Measurements from ENCODE around the gene BPIFA1.

BPIFA1 gene

DNA sequence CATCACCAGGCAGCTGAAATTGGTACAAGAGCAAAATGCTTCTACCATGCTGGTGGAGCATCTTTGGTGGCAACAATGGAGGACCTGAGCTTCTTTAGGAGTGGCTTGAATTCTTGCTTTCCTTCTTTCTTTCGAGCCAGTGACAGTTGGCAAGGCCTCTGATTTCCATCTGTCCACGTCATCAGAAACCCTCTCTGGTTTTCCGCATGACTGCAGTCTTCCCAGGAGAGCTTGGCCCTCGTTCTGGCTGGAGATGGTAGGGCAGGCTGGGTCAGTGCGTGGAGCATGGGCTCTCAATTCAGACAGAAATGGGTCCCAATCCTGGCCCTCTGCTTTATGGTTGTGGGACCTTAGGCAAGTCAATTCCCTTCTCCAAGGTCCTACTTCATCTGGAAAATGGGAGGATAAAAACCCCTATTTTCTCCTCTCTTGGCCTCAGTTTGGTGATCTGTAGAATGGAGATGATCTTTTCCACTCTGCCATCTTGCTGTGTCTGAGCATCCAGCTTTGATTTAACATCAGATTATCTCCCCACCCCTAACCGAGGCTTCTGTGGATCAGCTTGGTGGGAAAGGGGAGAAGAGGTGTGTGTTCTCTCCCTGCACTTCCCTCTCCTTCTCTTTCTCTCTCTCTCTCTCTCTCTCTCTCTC, 43.6 kb downstream of the BPIFA1 start:
- DNase-seq: no peak

DNA sequence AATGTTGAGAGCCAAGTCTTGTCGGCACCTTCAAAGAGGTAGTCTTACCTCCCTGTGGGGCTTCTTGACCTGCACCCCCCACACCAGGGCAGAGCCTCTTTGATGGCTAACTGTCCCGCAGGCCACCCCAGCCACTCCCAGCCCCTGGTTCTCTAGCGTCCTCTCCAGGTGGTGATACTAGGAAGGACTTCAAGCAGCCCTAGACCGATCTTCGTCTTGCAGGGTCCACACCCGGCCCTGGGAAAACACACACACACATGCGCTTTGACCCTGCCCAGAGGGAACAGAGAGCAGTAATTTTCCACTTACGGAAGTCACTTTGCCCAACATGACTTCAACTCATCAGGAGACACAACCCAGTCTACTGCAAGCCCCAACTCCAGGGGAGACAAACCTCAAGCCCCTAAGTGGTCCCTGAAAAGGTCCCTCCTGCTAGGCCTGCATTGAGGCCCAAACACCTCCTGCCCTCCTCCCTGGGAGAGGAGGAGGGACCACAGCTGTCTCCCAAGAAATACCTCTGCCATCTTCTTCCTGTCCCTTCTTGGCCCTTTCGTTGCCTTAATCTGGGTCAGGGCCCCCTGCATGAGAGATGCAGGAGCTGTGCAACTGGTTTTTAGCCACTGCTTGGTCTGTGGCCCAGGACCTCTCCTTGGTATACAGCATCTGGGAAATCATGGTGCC, 44.3 kb downstream of the BPIFA1 start:
- no peak for DNase-seq

DNA sequence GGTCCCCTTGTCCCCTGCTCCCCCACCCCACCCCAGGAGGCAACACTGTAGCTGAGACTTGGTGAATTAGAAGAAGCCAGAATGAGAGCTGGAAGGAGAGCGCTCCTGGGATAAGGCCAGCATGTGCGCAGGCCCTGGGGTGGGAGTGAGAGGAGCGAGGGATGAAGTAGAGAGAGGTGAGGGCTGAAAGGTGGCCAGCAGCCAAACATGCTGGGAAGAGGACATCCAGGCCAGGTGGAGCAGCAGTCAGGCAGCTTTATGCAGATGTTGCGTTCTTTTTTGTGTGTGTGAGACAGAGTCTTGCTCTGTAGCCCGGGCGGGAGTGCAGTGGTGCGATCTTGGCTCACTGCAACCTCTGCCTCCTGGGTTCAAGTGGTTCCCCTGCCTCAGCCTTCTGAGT, 45.0 kb downstream of the BPIFA1 start:
- no peak for DNase-seq

DNA sequence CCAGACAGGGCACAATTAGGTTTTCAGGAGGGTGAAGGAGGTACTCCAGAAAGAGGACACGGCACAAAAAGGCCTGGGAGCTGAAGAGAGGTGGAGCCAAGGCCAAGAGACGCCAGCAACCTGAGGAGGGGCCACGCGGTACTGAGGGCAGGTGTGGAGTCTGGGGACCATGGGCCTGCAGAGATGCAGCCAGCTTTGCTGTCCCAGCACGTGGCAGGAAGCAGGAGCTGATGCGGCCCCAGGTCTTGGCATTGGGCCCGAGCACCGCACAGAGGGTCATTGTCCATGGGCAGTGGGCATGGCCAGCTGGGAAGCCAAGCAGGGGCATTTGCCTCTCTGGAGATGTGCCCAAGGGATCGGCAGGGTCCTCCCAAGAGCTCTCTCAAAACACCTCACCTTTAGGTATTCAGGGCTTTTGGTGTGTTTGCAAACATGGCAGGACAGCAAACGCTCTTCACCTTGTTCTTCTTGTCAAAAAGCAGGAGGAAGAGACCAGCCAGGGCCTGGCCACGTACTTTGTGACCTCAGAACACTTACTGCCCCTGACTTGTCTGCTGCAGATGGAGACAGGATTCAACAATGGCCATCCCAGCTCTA, 45.9 kb downstream of the BPIFA1 start:
- DNase-seq: no peak

- no peak for DNase-seq
These were observed 46.6 kb downstream of the BPIFA1 start for GRCh38 chr20:33282196-33282934.

- DNase-seq: no peak
These were observed 47.3 kb downstream of the BPIFA1 start, which contains the start of gene BPIFB1 for GRCh38 chr20:33282991-33283555. TSS of gene BPIFB1 (plus strand) at chr20:33283214. CDS start at chr20:33286074, 2,860 bp downstream.

- DNase-seq: no peak
These were observed 48.5 kb downstream of the BPIFA1 start for GRCh38 chr20:33284284-33284683.

- no peak for DNase-seq
These were observed 49.1 kb downstream of the BPIFA1 start for GRCh38 chr20:33284937-33285336.

- no peak for DNase-seq
These were observed 50.2 kb downstream of the BPIFA1 start for GRCh38 chr20:33285861-33286495.

- DNase-seq: no peak
These were observed 52.1 kb downstream of the BPIFA1 start for GRCh38 chr20:33287884-33288283.

- DNase-seq: no peak
These were observed 55.1 kb downstream of the BPIFA1 start for GRCh38 chr20:33290852-33291251.

GRCh38 chr20:33291416-33291815, 55.6 kb downstream of the BPIFA1 start:
- DNase-seq: no peak

DNA sequence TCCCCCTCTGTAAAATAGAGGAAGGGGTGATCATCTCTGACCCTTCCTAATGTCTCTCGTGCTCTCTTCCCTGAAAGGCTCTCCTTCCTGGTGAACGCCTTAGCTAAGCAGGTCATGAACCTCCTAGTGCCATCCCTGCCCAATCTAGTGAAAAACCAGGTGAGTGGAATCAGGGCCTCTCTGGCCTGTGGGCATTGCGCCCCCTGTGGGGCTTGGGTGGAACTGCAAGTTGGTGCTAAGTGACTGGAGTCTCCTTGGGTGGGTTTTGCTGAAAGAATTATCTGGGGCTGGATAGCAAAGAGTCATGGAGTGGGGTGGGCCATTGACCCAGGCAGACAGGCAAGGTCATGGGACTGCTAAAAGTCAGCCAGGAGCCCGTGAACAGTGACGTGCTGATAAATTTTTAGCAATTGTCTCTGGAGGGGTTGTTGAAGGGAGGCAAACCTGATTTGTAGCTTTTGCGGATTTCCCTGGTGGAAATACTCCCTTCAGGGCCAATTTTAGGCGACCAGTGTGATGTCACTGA, 56.1 kb downstream of the BPIFA1 start:
- DNase-seq: no peak
